K562 (cell line): ENCODE data around the gene SVEP1. TPM values are rescaled to one million over a fixed set of nuclear protein-coding genes. Genes with fewer than 3 reads are reported as not detected.

Experiments
- ATAC-seq: fragments of 200-7000 bp; cut with Tn5 transposase; 3 replicates; pipeline ENCODE4 v1.9.1; 2020; ENCODE audit warnings: moderate library complexity
- BruUV-seq: library from RNA; stranded (reverse); fragments of 400-500 nt; replicated peaks from 2 replicates; lab custom pipeline; 2021; lab: Mats Ljungman, UMichigan
- CTCF ChIA-PET: fragments of 300-600 bp; formaldehyde crosslinking; extraction: SDS; loops from one replicate; lab custom pipeline; 2021; ENCODE audit warnings: low intra/inter-chr PET ratio; lab: Yijun Ruan, JAX
- POLR2A ChIA-PET: fragments of 300-600, 350-650 bp; sonication (Branson Sonifier 250); formaldehyde crosslinking; extraction: SDS; loops from one replicate; lab custom pipeline; 2021; ENCODE audit warnings: antibody characterized with exemption, inconsistent platforms; lab: Yijun Ruan, JAX
- DNase-seq, 4 experiments: peaks; one replicate each; pipeline versions ENCODE4 v3.0.0 to v3.0.0-alpha.2; 2011 to 2018; ENCODE audit warnings: low spot score in 3 of 4, mixed read lengths in 3 of 4; ENCODE audit errors: extremely low read depth in 1 of 4
- FAIRE-seq: peaks from 2 replicates; lab custom pipeline; 2011; peaks lifted over from hg19 to GRCh38; lab: Jason Lieb, UNC
- H2AFZ ChIP-seq: 2 replicates; pipeline ENCODE4 v1.6.0; 2011; ENCODE audit warnings: low read depth, low read length, control low read depth, inconsistent platforms
- H3K27ac ChIP-seq: fragments of 200-600 bp; 3 replicates; pipeline ENCODE4 v1.8.0; 2011; ENCODE audit warnings: low read depth, mild to moderate bottlenecking, control low read depth, inconsistent platforms, low read length, moderate library complexity, mixed read lengths; ENCODE audit errors: extremely low read depth
- H3K27me3 ChIP-seq, 2 experiments: fragments of 300-600 bp in 1 of 2; 2 replicates in 1 of 2; 3 replicates in 1 of 2; pipeline versions ENCODE4 v1.6.0 to v1.8.0; 2011; ENCODE audit warnings: inconsistent platforms in 2 of 2, low read length in 2 of 2, mild to moderate bottlenecking in 1 of 2, mixed read lengths in 1 of 2, moderate library complexity in 1 of 2; ENCODE audit not compliant: control insufficient read depth in 2 of 2, insufficient read depth in 2 of 2
- H3K36me3 ChIP-seq: fragments of 300-600 bp; 3 replicates; pipeline ENCODE4 v1.8.0; 2011; ENCODE audit warnings: mild to moderate bottlenecking, low read length, inconsistent platforms; ENCODE audit not compliant: control insufficient read depth, insufficient read depth
- H3K4me1 ChIP-seq, 2 experiments: fragments of 200-600 bp in 1 of 2; replicated peaks in 1 of 2; 2 replicates in 1 of 2; 3 replicates in 1 of 2; pipeline versions ENCODE4 v1.5.1 to v1.8.0; 2011; ENCODE audit warnings: inconsistent platforms in 2 of 2, low read length in 2 of 2, mild to moderate bottlenecking in 1 of 2, mixed read lengths in 1 of 2, moderate library complexity in 1 of 2; ENCODE audit not compliant: control insufficient read depth in 2 of 2, insufficient read depth in 2 of 2
- H3K4me2 ChIP-seq: 2 replicates; pipeline ENCODE4 v1.6.1; 2011; ENCODE audit warnings: low read length, control low read depth, inconsistent platforms, mixed read lengths; ENCODE audit not compliant: insufficient read depth
- H3K4me3 ChIP-seq: fragments of 200-600 bp; sonication (generic), shearing (Covaris generic); 2 replicates; pipeline ENCODE4 v1.5.1; 2016; ENCODE audit warnings: control low read depth, inconsistent platforms
- H3K79me2 ChIP-seq: fragments of 200-600 bp; 3 replicates; pipeline ENCODE4 v1.8.0; 2011; ENCODE audit warnings: low read length, inconsistent platforms; ENCODE audit not compliant: control insufficient read depth, insufficient read depth
- H3K9ac ChIP-seq, 2 experiments: 2 replicates each; pipeline versions ENCODE4 v1.6.0 to v1.6.1; 2011; ENCODE audit warnings: low read depth in 2 of 2, low read length in 2 of 2, control low read depth in 1 of 2, inconsistent platforms in 1 of 2, mild to moderate bottlenecking in 1 of 2, mixed read lengths in 1 of 2; ENCODE audit not compliant: insufficient read depth in 1 of 2
- H3K9me1 ChIP-seq: one replicate; pipeline ENCODE4 v1.6.0; 2011; ENCODE audit warnings: inconsistent platforms, mild to moderate bottlenecking, low read length, moderate library complexity; ENCODE audit not compliant: control insufficient read depth, insufficient read depth
- H3K9me3 ChIP-seq: replicated peaks from 2 replicates; pipeline ENCODE4 v1.5.1; 2011; ENCODE audit warnings: low read depth, low read length, inconsistent platforms; ENCODE audit not compliant: control insufficient read depth, insufficient read depth
- H4K20me1 ChIP-seq: replicated peaks from 2 replicates; pipeline ENCODE4 v1.6.1; 2011; ENCODE audit warnings: low read length, inconsistent platforms, mixed read lengths; ENCODE audit not compliant: control insufficient read depth, insufficient read depth
- ATF3 ChIP-seq, 2 experiments: fragments of 450-650 bp in 1 of 2; sonication (generic) in 1 of 2; formaldehyde crosslinking in 1 of 2; IDR thresholded peaks in 1 of 2; conservative IDR thresholded peaks in 1 of 2; 2 replicates each; pipeline versions ENCODE4 v1.6.1 to v1.8.1; 2016 to 2023; ENCODE audit warnings: mild to moderate bottlenecking in 2 of 2, moderate library complexity in 2 of 2, inconsistent platforms in 1 of 2, missing genetic modification reagents in 1 of 2
- CREBBP ChIP-seq: IDR thresholded peaks from one replicate; pipeline ENCODE4 v1.6.1; 2012; ENCODE audit warnings: low read depth, mild to moderate bottlenecking, control low read depth, inconsistent platforms, low read length
- EGR1 ChIP-seq: fragments of 450-650 bp; conservative IDR thresholded peaks from 2 replicates; pipeline ENCODE4 v1.6.1; 2017; ENCODE audit warnings: mild to moderate bottlenecking
- HIVEP1 ChIP-seq: fragments of 250-450 bp; sonication (Bioruptor Pico); IDR thresholded peaks from 2 replicates; pipeline ENCODE4 v1.4.0; 2020; ENCODE audit warnings: mild to moderate bottlenecking
- HMG20B ChIP-seq: fragments of 250-450 bp; sonication (Bioruptor Pico); IDR thresholded peaks from 2 replicates; pipeline ENCODE4 v1.5.0; 2021; ENCODE audit warnings: mild to moderate bottlenecking
- MCM7 ChIP-seq, 2 experiments: fragments of 450-650 bp; IDR thresholded peaks; 2 replicates each; pipeline ENCODE4 v1.6.1; 2016 to 2018
- MYC ChIP-seq, 2 experiments: fragments of 250-450 bp in 1 of 2; sonication (Bioruptor Pico) in 1 of 2; IDR thresholded peaks; 2 replicates each; pipeline versions ENCODE4 v1.5.1 to v1.6.1; 2012 to 2021; ENCODE audit warnings: low read depth in 2 of 2, borderline replicate concordance in 1 of 2, improper control_type of control experiment in 1 of 2, low read length in 1 of 2, mild to moderate bottlenecking in 1 of 2, moderate library complexity in 1 of 2
- STAT5B ChIP-seq: fragments of 250-450 bp; sonication (Bioruptor Pico); IDR thresholded peaks from 2 replicates; pipeline ENCODE4 v1.8.0; 2021; ENCODE audit warnings: mild to moderate bottlenecking, inconsistent platforms
- ZBTB7A ChIP-seq: IDR thresholded peaks from 2 replicates; pipeline ENCODE4 v1.6.1; 2011; ENCODE audit warnings: low read depth, mild to moderate bottlenecking, low read length, moderate library complexity, borderline replicate concordance; ENCODE audit not compliant: control insufficient read depth
- ZFP30 ChIP-seq: fragments of 250-450 bp; sonication (Bioruptor Pico); IDR thresholded peaks from 2 replicates; pipeline ENCODE4 v1.8.0; 2022; ENCODE audit warnings: moderate library complexity, mild to moderate bottlenecking, inconsistent platforms, borderline replicate concordance
- ZFP91 ChIP-seq: sonication (generic); formaldehyde crosslinking; IDR thresholded peaks from 2 replicates; pipeline ENCODE4 v1.8.0; 2022; ENCODE audit warnings: mild to moderate bottlenecking, missing genetic modification reagents
- ZNF41 ChIP-seq: fragments of 250-450 bp; sonication (Bioruptor Pico); conservative IDR thresholded peaks from 2 replicates; pipeline ENCODE4 v1.4.0; 2020; ENCODE audit warnings: mild to moderate bottlenecking
- ZNF589 ChIP-seq: fragments of 200-800 bp; sonication (Bioruptor generic); IDR thresholded peaks from 2 replicates; pipeline ENCODE4 v1.6.1; 2016; ENCODE audit warnings: low read depth, missing genetic modification characterization, missing compliant biosample characterization
- WGBS: fragments of 100-300 bp; shearing (Covaris generic); methylation state at CpG from one replicate; pipeline ENCODE4 v1.1.6; 2016; ENCODE audit warnings: low coverage, mixed read lengths; ENCODE audit not compliant: insufficient coverage; ENCODE audit errors: missing lambda C conversion rate; 5-methylcytosine and 5-hydroxymethylcytosine counted together
- in situ Hi-C: fragments of 300-500 bp; cut with MboI; formaldehyde crosslinking; loops from 4 replicates; pipeline ENCODE4 v1.15.0; 2018; ENCODE audit warnings: inconsistent platforms, mixed read lengths
- intact Hi-C: fragments of 100-400 bp; cut with micrococcal nuclease; formaldehyde crosslinking; loops from 2 replicates; pipeline ENCODE4 v1.14.2; 2022
- polyA plus RNA-seq, 8 experiments: library from polyadenylated mRNA; depleted of rRNA in 4 of 8; stranded (reverse) in 5 of 8; unstranded in 3 of 8; fragments of >200 nt; fragmentation: Nextera tagmentation in 2 of 8; fragmentation: Illumina TruSeq in 1 of 8; extraction: Ambion mirVana in 2 of 8; extraction: Trizol in 1 of 8; gene quantifications; 2 replicates each; pipeline versions ENCODE4 v1.2.1 to v1.2.3, GENCODE V29; 2011 to 2014; ENCODE audit warnings: inconsistent platforms in 1 of 8, missing spikeins in 1 of 8
- total RNA-seq, 7 experiments: library from RNA; depleted of rRNA in 6 of 7; stranded (reverse); fragments of >200 nt in 6 of 7; fragmentation: Illumina TruSeq in 2 of 7; extraction: Trizol in 2 of 7; gene quantifications; 2 replicates each; pipeline versions ENCODE4 v1.2.1 to v1.2.3, GENCODE V29; 2011 to 2021; ENCODE audit warnings: low replicate concordance in 1 of 7

Gene SVEP1
- total and polyA plus RNA-seq, 9 of the 15 experiments (the other 6 are each of a cell fraction or from before 2014, with no cell fraction given): 0.20 to 0.84 (median 0.43) TPM

GRCh38 chr9:110382731-110383130 lies 196.8 kb downstream of the SVEP1 start:
- Histone ChIP-seq H3K9ac (no peak overlapping the region), H3K27me3 (no peaks in the 10 kb centered on the region), H3K4me1 (no peaks in the 10 kb centered on the region), H3K9me1 (no peaks in the 10 kb centered on the region), H3K79me2 (no peaks in the 10 kb centered on the region), H3K4me2 (no peak overlapping the region), H3K4me3 (no peak overlapping the region), H3K36me3 (no peaks in the 10 kb centered on the region), H3K9me3 (no peaks in the 10 kb centered on the region), H3K27ac (no peak overlapping the region), H2AFZ (no peak overlapping the region), H4K20me1 (no peaks in the 10 kb centered on the region)
- ChIA-PET CTCF (no interaction called here), POLR2A (interaction anchor here (2.9 kb wide), 1 partner anchor 11 kb away, joined by 11 read pairs; no protein-coding TSS in a partner anchor)
- BruUV-seq: no TSS peak
- DNase-seq (no peak), ATAC-seq (no peak), FAIRE-seq (no peak)
- WGBS: 17% methylated on average over 4 of the region's 4 CpGs
- in situ Hi-C loops: no loop called here
- intact Hi-C loops: no loop called here
- TF ChIP-seq ZNF41 (CRISPR knock-in tag): no peak
- no peak for TF ChIP-seq HIVEP1 (CRISPR knock-in tag)
- no peak for TF ChIP-seq ZFP91
- TF ChIP-seq MCM7 (IDR thresholded peaks at IDR 0.05): no peak
- no peak for TF ChIP-seq ATF3 (IDR thresholded peaks at IDR 0.05)
- TF ChIP-seq ATF3 (CRISPR knock-in tag; conservative IDR thresholded peaks at IDR 0.05): no peak
- TF ChIP-seq ZBTB7A: no peak
- TF ChIP-seq ZFP30 (CRISPR knock-in tag): no peak
- no peak for TF ChIP-seq STAT5B (CRISPR knock-in tag)
- no peak for TF ChIP-seq ZNF589
- TF ChIP-seq HMG20B (CRISPR knock-in tag): no peak
- TF ChIP-seq EGR1: no peak
- TF ChIP-seq CREBBP: no peak
- no peak for TF ChIP-seq MYC (IDR thresholded peaks at IDR 0.05; ENCODE audit: low read depth, low read length)
- no peak for TF ChIP-seq MYC (CRISPR knock-in tag; IDR thresholded peaks at IDR 0.05; ENCODE audit: borderline replicate concordance, low read depth)
